ENCODE measurements around the gene NRK.
"Not testable (repeated sequence)": the region's sequence is repeated elsewhere in the genome, so short reads cannot be mapped to it uniquely, and the experiment has no call there.

NRK gene

DNA sequence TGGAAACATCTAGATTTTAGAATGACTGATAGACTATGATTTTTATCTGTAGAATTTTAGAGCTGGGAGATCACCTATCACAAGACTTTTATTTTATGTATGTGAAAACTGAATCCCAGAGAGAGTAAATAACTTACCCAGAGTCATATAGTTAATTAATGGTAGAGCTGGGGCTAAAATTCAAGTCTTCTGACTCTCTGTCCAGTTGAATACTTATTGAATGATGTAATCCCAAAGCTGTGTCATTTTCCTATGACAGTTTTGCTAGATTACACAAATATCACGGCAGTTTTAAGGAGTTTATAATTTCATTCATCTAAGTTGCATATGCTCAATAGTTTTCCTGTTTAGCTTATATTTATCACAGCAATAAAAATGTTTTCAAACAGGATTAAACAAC is 6.7 kb downstream of the NRK start:
- no peak overlapping the region for H3K4me3 ChIP-seq (ENCODE audit: low read depth, low read length)
- H3K9me3 ChIP-seq (ENCODE audit: control insufficient read depth, insufficient read depth, low read length) = no peaks in the 10 kb centered on the region
- peaks cover 5% of the 10 kb centered on the region for H3K27me3 ChIP-seq (ENCODE audit: control insufficient read depth, insufficient read depth, low read length)
- no peaks in the 10 kb centered on the region for H3K36me3 ChIP-seq (ENCODE audit: control insufficient read depth, insufficient read depth, low read length)
- no peak overlapping the region for H3K27ac ChIP-seq (ENCODE audit: low read depth, low read length)
- no peak overlapping the region for H3K9ac ChIP-seq (ENCODE audit: low read depth, low read length)
- H3K4me1 ChIP-seq (ENCODE audit: control insufficient read depth, insufficient read depth, low read length) = no peaks in the 10 kb centered on the region

DNA sequence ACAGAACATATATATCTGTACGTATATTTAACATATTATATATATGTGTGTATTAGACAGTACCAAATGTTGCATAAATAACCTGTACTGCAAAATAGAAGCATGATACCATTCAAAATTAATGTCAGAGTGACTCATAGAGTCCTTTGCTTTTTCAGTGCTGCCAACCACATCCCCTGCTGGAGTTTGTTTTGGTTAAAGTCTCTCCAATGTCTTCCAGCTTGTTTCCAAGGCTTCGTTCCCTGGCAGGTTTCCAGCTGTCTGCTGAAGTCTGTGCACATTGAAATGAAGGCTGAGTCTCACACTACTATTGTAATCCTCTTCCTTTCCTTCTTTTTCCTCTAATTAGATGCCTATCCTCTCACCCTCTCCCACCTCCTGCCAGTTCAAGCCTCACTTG is 14.9 kb downstream of the NRK start:
- no peak overlapping the region for H3K4me3 ChIP-seq (ENCODE audit: low read depth, low read length)
- H3K36me3 ChIP-seq (ENCODE audit: control insufficient read depth, insufficient read depth, low read length) = no peaks in the 10 kb centered on the region
- no peak overlapping the region for H3K9ac ChIP-seq (ENCODE audit: low read depth, low read length)
- no peaks in the 10 kb centered on the region for H3K9me3 ChIP-seq (ENCODE audit: control insufficient read depth, insufficient read depth, low read length)
- H3K27ac ChIP-seq (ENCODE audit: low read depth, low read length) = no peak overlapping the region
- no peaks in the 10 kb centered on the region for H3K4me1 ChIP-seq (ENCODE audit: control insufficient read depth, insufficient read depth, low read length)
- no peaks in the 10 kb centered on the region for H3K27me3 ChIP-seq (ENCODE audit: control insufficient read depth, insufficient read depth, low read length)

DNA sequence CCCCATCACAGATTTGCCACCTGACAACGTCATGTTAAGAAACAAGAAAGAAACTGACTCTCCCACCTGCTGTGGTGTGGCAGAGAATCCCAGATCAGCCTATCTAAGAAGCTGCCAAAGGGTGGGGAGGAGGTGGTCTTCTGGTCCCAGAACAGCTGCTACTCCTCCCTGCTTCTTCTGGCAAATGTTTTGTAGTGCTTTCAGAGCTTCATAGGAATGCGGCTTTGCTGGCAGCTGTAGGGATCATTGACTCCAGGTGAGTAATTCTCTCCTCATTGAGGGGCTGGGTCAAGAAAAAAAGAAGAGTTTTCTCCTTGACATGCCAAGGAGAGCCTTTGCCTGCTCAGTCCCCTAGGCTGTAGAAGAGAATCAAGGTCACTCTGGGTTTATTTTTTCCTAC is 23.3 kb downstream of the NRK start:
- Histone ChIP-seq H3K36me3 (ENCODE audit: control insufficient read depth, insufficient read depth, low read length) (no peaks in the 10 kb centered on the region), H3K9ac (ENCODE audit: low read depth, low read length) (no peak overlapping the region), H3K4me1 (ENCODE audit: control insufficient read depth, insufficient read depth, low read length) (no peaks in the 10 kb centered on the region), H3K9me3 (ENCODE audit: control insufficient read depth, insufficient read depth, low read length) (peaks cover 5% of the 10 kb centered on the region), H3K4me3 (ENCODE audit: low read depth, low read length) (no peak overlapping the region), H3K27ac (ENCODE audit: low read depth, low read length) (no peak overlapping the region), H3K27me3 (ENCODE audit: control insufficient read depth, insufficient read depth, low read length) (no peaks in the 10 kb centered on the region)

DNA sequence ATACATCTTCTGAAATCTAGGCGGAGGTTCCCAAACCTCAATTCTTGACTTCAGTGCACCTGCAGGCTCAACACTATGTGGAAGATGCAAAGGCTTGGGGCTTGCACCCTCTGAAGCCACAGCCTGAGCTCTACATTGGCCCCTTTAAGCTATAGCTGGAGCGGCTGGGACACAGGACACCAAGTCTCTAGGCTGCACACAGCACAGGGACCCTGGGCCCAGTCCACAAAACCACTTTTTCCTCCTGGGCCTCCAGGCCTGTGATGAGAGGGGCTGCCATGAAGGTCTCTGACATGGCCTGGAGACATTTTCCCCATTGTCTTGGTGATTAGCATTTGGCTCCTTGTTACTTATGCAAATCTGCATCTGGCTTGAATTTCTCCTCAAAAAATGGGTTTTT is 27.8 kb downstream of the NRK start:
- not testable (repeated sequence) for H3K4me3 ChIP-seq (ENCODE audit: low read depth, low read length); H3K27me3 ChIP-seq (ENCODE audit: control insufficient read depth, insufficient read depth, low read length)
- H3K4me1 ChIP-seq (ENCODE audit: control insufficient read depth, insufficient read depth, low read length) = peaks cover 12% of the 10 kb centered on the region

DNA sequence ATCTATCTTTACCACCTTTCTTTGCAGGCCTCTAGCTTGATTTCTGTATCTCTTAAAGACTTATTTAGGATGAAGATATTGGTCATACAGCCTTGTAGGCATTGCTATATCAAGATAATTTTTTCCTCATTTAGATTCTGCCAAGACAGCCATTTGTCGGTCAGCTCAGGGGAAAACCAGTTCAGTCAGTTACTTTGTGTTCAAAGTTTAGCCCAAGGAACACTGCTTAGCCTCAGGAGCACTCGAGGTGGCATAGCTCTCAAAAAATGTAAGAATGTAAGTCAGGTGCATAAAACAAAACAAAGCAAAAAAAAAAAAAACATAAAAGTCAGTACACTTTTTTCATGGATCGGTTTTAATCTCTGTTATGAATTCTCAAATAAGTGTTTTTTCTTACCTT is 43.4 kb downstream of the NRK start:
- no peak overlapping the region for H3K27ac ChIP-seq (ENCODE audit: low read depth, low read length)
- no peak overlapping the region for H3K9ac ChIP-seq (ENCODE audit: low read depth, low read length)
- no peaks in the 10 kb centered on the region for H3K27me3 ChIP-seq (ENCODE audit: control insufficient read depth, insufficient read depth, low read length)
- H3K4me3 ChIP-seq (ENCODE audit: low read depth, low read length) = no peak overlapping the region
- H3K4me1 ChIP-seq (ENCODE audit: control insufficient read depth, insufficient read depth, low read length) = 0 out of 2 replicates have a peak, but pooled peaks cover 2% of the 10 kb centered on the region
- H3K36me3 ChIP-seq (ENCODE audit: control insufficient read depth, insufficient read depth, low read length) = no peaks in the 10 kb centered on the region
- H3K9me3 ChIP-seq (ENCODE audit: control insufficient read depth, insufficient read depth, low read length) = no peaks in the 10 kb centered on the region

More for the DNA sequence above, 27.8 kb downstream of the NRK start:
- H3K36me3 ChIP-seq (ENCODE audit: control insufficient read depth, insufficient read depth, low read length); H3K27ac ChIP-seq (ENCODE audit: low read depth, low read length); H3K9me3 ChIP-seq (ENCODE audit: control insufficient read depth, insufficient read depth, low read length); H3K9ac ChIP-seq (ENCODE audit: low read depth, low read length): not testable (repeated sequence)

DNA sequence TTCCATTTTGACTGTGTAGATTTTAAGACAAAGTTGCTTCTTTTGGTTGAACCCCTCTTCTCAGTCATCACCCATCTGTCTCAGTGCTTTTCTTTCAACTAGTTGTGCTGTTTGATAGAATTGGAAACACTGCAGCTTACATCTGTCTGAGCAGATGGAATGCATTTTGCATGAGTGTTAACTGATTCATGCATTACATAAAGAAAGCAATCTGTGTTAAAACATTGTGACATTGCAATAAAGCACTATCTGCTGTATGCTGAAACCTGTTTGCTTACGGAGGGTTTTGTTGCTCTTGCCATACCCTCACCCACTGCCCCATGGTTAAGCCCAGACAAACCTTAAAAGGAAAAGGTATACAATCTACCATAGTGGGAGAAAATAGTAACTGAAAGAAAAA is 47.4 kb downstream of the NRK start:
- Histone ChIP-seq H3K27me3 (ENCODE audit: control insufficient read depth, insufficient read depth, low read length) (no peaks in the 10 kb centered on the region), H3K4me3 (ENCODE audit: low read depth, low read length) (no peak overlapping the region), H3K36me3 (ENCODE audit: control insufficient read depth, insufficient read depth, low read length) (no peaks in the 10 kb centered on the region), H3K4me1 (ENCODE audit: control insufficient read depth, insufficient read depth, low read length) (0 out of 2 replicates have a peak, but pooled peaks cover 2% of the 10 kb centered on the region), H3K27ac (ENCODE audit: low read depth, low read length) (no peak overlapping the region), H3K9ac (ENCODE audit: low read depth, low read length) (no peak overlapping the region), H3K9me3 (ENCODE audit: control insufficient read depth, insufficient read depth, low read length) (no peaks in the 10 kb centered on the region)

DNA sequence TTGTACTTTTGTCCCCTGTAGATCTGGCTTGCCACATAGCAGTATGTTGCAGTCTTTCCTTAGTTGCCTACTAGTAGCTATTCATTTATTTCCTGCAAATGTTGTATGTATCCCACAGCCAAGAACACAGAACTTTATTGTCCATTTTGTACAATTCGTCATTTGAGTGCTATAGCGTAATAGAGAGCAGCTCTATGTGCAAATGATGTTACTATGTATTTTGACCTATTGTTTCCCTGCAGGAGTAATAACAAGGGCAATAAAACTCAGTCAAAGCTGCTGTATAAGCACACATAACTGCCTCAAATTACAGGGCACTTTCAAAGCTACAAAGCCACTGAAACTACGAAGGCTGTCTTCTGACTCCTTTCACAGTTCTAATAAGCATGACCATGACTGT is 48.1 kb downstream of the NRK start:
- Histone ChIP-seq H3K27ac (ENCODE audit: low read depth, low read length) (no peak overlapping the region), H3K9me3 (ENCODE audit: control insufficient read depth, insufficient read depth, low read length) (no peaks in the 10 kb centered on the region), H3K9ac (ENCODE audit: low read depth, low read length) (no peak overlapping the region), H3K36me3 (ENCODE audit: control insufficient read depth, insufficient read depth, low read length) (no peaks in the 10 kb centered on the region), H3K4me1 (ENCODE audit: control insufficient read depth, insufficient read depth, low read length) (0 out of 2 replicates have a peak, but pooled peaks cover 2% of the 10 kb centered on the region), H3K4me3 (ENCODE audit: low read depth, low read length) (no peak overlapping the region), H3K27me3 (ENCODE audit: control insufficient read depth, insufficient read depth, low read length) (no peaks in the 10 kb centered on the region)

DNA sequence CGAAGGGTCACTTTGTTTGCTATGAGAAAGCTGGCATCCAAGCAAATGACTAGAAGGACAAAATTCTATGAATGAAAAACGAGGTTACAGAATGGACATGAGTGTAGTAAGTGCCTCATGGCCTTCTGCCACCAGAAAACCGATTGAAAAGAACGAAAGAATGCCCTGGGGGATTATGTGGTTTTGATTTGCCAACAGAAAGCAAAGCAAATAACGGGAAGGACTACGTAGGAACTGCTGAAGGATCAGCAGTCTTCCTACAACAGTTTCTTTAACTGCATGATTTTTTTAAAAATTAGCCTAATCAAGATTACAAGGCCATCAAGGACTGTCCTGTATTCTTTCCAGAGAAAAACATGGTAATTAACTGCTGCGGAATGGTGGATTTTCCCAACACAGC is 50.6 kb downstream of the NRK start:
- H3K27me3 ChIP-seq (ENCODE audit: control insufficient read depth, insufficient read depth, low read length) = no peaks in the 10 kb centered on the region

DNA sequence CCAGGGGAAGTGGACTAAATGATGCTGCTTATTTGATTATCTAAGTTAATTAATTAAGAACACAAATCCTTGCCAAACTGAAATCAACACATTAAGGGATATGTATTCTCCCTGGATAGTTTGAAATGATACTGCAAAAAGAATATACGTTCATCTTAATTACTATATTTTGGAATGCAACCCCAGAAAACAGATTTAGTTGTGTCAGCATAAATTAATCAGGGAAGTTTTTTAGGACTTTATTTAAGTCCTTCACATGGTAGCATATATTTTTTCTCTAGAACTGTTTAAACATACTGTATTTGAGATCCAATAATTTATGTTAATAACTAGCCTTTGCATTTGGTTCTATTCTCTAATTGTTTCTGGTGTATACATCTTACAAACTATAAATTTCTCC is 52.5 kb downstream of the NRK start:
- H3K27me3 ChIP-seq (ENCODE audit: control insufficient read depth, insufficient read depth, low read length) = no peaks in the 10 kb centered on the region
- no peak overlapping the region for H3K9ac ChIP-seq (ENCODE audit: low read depth, low read length)
- H3K4me3 ChIP-seq (ENCODE audit: low read depth, low read length) = no peak overlapping the region
- H3K4me1 ChIP-seq (ENCODE audit: control insufficient read depth, insufficient read depth, low read length) = no peaks in the 10 kb centered on the region
- no peaks in the 10 kb centered on the region for H3K9me3 ChIP-seq (ENCODE audit: control insufficient read depth, insufficient read depth, low read length)
- H3K27ac ChIP-seq (ENCODE audit: low read depth, low read length) = no peak overlapping the region
- H3K36me3 ChIP-seq (ENCODE audit: control insufficient read depth, insufficient read depth, low read length) = no peaks in the 10 kb centered on the region

More for the DNA sequence above, 50.6 kb downstream of the NRK start:
- Histone ChIP-seq H3K9me3 (ENCODE audit: control insufficient read depth, insufficient read depth, low read length) (no peaks in the 10 kb centered on the region), H3K4me1 (ENCODE audit: control insufficient read depth, insufficient read depth, low read length) (0 out of 2 replicates have a peak, but pooled peaks cover 2% of the 10 kb centered on the region), H3K27ac (ENCODE audit: low read depth, low read length) (no peak overlapping the region), H3K9ac (ENCODE audit: low read depth, low read length) (no peak overlapping the region), H3K4me3 (ENCODE audit: low read depth, low read length) (no peak overlapping the region), H3K36me3 (ENCODE audit: control insufficient read depth, insufficient read depth, low read length) (no peaks in the 10 kb centered on the region)

DNA sequence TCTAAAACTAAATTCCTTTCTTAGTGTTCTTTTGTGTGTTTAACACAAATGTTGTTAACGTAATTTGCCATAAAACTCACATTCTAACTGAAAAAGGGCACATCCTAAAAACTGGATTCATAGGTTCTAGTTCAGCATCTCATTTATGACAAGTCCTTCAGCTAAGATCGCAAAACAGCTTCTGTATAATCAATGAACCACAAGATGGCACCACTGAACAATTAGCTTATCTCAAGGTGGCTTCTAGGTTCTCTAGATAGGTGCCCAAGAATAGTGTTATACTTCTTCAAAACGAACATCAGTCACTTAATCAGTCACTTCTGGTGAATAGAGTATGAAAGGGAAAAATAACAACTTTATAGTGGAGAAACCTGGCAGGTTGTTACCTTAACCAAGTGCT is 54.3 kb downstream of the NRK start:
- no peaks in the 10 kb centered on the region for H3K4me1 ChIP-seq (ENCODE audit: control insufficient read depth, insufficient read depth, low read length)
- H3K4me3 ChIP-seq (ENCODE audit: low read depth, low read length) = no peak overlapping the region
- H3K27me3 ChIP-seq (ENCODE audit: control insufficient read depth, insufficient read depth, low read length) = no peaks in the 10 kb centered on the region
- no peaks in the 10 kb centered on the region for H3K9me3 ChIP-seq (ENCODE audit: control insufficient read depth, insufficient read depth, low read length)
- H3K27ac ChIP-seq (ENCODE audit: low read depth, low read length) = no peak overlapping the region
- H3K36me3 ChIP-seq (ENCODE audit: control insufficient read depth, insufficient read depth, low read length) = no peaks in the 10 kb centered on the region
- no peak overlapping the region for H3K9ac ChIP-seq (ENCODE audit: low read depth, low read length)

DNA sequence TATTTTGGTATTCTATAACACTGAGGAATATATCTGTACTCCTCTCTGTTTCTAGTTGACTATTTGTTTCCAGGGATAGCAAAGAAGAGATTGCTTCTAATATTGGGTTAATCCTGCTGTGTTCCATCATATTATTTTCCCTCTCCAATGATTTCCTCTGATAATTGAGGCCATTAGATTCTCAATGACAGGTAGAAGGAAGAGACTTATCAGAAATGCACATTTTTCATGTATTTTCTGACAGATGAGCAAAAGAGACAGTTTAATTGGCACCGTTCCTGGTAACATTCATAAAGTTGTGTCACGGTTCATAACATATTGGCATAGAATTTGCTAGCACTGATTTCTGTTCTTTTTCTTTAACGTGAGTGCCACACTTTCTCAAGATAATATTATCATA is 58.2 kb downstream of the NRK start:
- Histone ChIP-seq H3K9ac (ENCODE audit: low read depth, low read length) (no peak overlapping the region), H3K4me1 (ENCODE audit: control insufficient read depth, insufficient read depth, low read length) (no peaks in the 10 kb centered on the region), H3K27me3 (ENCODE audit: control insufficient read depth, insufficient read depth, low read length) (no peaks in the 10 kb centered on the region), H3K27ac (ENCODE audit: low read depth, low read length) (no peak overlapping the region), H3K36me3 (ENCODE audit: control insufficient read depth, insufficient read depth, low read length) (no peaks in the 10 kb centered on the region), H3K4me3 (ENCODE audit: low read depth, low read length) (no peak overlapping the region), H3K9me3 (ENCODE audit: control insufficient read depth, insufficient read depth, low read length) (no peaks in the 10 kb centered on the region)
